ENCODE measurements around the gene ACVRL1. TPM values are rescaled to one million over a fixed set of nuclear protein-coding genes. Genes with fewer than 3 reads are reported as not detected.

The ACVRL1 gene
- total RNA-seq, 1 experiment from 2014 or later, result 0.36 TPM

DNA sequence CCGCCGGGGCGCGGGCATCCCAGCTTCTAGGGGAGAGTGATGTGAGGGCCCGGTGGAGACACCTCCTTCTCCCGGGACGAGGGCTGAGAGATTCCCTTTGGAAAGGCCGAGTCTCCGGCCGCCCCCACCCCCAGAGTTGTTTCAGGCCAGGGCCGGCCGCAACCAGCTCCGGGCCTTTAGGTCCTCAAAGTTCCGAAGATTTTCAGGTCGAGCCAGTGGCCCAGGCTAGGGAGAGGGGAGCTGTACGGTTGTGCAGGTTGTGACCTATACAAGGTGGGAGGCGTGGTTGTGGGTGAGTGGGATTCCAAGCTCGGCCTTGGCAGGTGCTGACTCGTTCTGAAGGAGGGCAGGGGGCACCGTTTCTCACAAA lies 37.8 kb upstream of the ACVRL1 start:
- no TSS peak for BruUV-seq (replicated peaks)
- CTCF ChIA-PET, result interaction anchor here (1.2 kb wide), 1 partner anchor 46 kb away, joined by 3 read pairs; no protein-coding TSS in a partner anchor
- POLR2A ChIA-PET, result no interaction called here
- H3K9me3 ChIP-seq (ENCODE audit: control insufficient read depth, insufficient read depth, low read depth, low read length), result no peaks in the 10 kb centered on the region
- TF ChIP-seq TCF7L2 (IDR thresholded peaks at IDR 0.05; ENCODE audit: low read depth, low read length) (no peak), SIN3A (IDR thresholded peaks at IDR 0.05; ENCODE audit: borderline replicate concordance, insufficient read depth, low read depth, low read length) (no peak), POLR2AphosphoS5 (IDR thresholded peaks at IDR 0.05; ENCODE audit: low read depth, low read length) (no peak)
- TF ChIP-seq, protein P1, sequence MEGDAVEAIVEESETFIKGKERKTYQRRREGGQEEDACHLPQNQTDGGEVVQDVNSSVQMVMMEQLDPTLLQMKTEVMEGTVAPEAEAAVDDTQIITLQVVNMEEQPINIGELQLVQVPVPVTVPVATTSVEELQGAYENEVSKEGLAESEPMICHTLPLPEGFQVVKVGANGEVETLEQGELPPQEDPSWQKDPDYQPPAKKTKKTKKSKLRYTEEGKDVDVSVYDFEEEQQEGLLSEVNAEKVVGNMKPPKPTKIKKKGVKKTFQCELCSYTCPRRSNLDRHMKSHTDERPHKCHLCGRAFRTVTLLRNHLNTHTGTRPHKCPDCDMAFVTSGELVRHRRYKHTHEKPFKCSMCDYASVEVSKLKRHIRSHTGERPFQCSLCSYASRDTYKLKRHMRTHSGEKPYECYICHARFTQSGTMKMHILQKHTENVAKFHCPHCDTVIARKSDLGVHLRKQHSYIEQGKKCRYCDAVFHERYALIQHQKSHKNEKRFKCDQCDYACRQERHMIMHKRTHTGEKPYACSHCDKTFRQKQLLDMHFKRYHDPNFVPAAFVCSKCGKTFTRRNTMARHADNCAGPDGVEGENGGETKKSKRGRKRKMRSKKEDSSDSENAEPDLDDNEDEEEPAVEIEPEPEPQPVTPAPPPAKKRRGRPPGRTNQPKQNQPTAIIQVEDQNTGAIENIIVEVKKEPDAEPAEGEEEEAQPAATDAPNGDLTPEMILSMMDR (IDR thresholded peaks at IDR 0.05), result no peak
- TF ChIP-seq, protein P2, sequence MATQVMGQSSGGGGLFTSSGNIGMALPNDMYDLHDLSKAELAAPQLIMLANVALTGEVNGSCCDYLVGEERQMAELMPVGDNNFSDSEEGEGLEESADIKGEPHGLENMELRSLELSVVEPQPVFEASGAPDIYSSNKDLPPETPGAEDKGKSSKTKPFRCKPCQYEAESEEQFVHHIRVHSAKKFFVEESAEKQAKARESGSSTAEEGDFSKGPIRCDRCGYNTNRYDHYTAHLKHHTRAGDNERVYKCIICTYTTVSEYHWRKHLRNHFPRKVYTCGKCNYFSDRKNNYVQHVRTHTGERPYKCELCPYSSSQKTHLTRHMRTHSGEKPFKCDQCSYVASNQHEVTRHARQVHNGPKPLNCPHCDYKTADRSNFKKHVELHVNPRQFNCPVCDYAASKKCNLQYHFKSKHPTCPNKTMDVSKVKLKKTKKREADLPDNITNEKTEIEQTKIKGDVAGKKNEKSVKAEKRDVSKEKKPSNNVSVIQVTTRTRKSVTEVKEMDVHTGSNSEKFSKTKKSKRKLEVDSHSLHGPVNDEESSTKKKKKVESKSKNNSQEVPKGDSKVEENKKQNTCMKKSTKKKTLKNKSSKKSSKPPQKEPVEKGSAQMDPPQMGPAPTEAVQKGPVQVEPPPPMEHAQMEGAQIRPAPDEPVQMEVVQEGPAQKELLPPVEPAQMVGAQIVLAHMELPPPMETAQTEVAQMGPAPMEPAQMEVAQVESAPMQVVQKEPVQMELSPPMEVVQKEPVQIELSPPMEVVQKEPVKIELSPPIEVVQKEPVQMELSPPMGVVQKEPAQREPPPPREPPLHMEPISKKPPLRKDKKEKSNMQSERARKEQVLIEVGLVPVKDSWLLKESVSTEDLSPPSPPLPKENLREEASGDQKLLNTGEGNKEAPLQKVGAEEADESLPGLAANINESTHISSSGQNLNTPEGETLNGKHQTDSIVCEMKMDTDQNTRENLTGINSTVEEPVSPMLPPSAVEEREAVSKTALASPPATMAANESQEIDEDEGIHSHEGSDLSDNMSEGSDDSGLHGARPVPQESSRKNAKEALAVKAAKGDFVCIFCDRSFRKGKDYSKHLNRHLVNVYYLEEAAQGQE (IDR thresholded peaks at IDR 0.05; ENCODE audit: insufficient read depth in 1 of 2, low read depth in 2 of 2, low read length in 1 of 2), result no peak
- intact Hi-C loops (cut with micrococcal nuclease; ENCODE audit: unreplicated experiment) (no loop called here), in situ Hi-C loops (cut with HindIII; ENCODE audit: low pct_unique_long_range_greater_than_20kb, low sequenced_read_pairs) (no loop called here)
- H3K27ac ChIP-seq (ENCODE audit: low read length), result no peak overlapping the region
- ATAC-seq (no peak), DNase-seq (ENCODE audit: low read depth, low spot score) (no peak)
- no peak overlapping the region for H3K4me3 ChIP-seq (ENCODE audit: low read depth in 2 of 2, low read length in 2 of 2)
- no peaks in the 10 kb centered on the region for H3K4me1 ChIP-seq (ENCODE audit: control insufficient read depth, insufficient read depth, low read length)
- no peaks in the 10 kb centered on the region for H3K36me3 ChIP-seq (ENCODE audit: control insufficient read depth, insufficient read depth, low read length)
- no peaks in the 10 kb centered on the region for H3K27me3 ChIP-seq (ENCODE audit: control insufficient read depth, insufficient read depth, low read length)

DNA sequence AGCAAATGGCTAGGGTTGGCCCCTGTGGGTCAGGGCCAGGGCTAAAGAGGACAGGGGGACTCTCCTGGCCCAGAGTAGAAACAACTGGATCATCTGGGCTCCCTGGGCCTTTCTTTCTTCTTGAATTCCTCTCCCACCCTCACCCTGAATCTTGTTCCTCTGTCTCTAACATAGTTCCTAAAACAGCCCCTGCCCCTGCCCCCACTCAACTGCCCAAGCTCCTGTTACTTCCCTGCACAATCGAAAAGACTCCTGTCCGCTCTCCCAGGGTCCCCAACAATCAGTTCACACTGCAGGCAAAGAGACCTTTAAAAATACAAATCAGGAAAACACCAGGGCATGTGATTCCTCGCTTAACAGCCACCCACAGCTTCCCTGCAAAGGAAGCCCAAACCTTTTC lies 37.4 kb upstream of the ACVRL1 start:
- ATAC-seq (no peak), DNase-seq (ENCODE audit: low read depth, low spot score) (no peak)
- ChIA-PET CTCF (interaction anchor here (1.2 kb wide), 1 partner anchor 46 kb away, joined by 3 read pairs; no protein-coding TSS in a partner anchor), POLR2A (no interaction called here)
- Histone ChIP-seq H3K36me3 (ENCODE audit: control insufficient read depth, insufficient read depth, low read length) (no peaks in the 10 kb centered on the region), H3K27me3 (ENCODE audit: control insufficient read depth, insufficient read depth, low read length) (no peaks in the 10 kb centered on the region), H3K4me3 (ENCODE audit: low read depth in 2 of 2, low read length in 2 of 2) (no peak overlapping the region), H3K9me3 (ENCODE audit: control insufficient read depth, insufficient read depth, low read depth, low read length) (no peaks in the 10 kb centered on the region), H3K4me1 (ENCODE audit: control insufficient read depth, insufficient read depth, low read length) (no peaks in the 10 kb centered on the region), H3K27ac (ENCODE audit: low read length) (no peak overlapping the region)
- in situ Hi-C loops (cut with HindIII; ENCODE audit: low pct_unique_long_range_greater_than_20kb, low sequenced_read_pairs), result no loop called here
- intact Hi-C loops (cut with micrococcal nuclease; ENCODE audit: unreplicated experiment), result no loop called here
- no TSS peak for BruUV-seq (replicated peaks)
- no peak for TF ChIP-seq POLR2AphosphoS5 (IDR thresholded peaks at IDR 0.05; ENCODE audit: low read depth, low read length)
- TF ChIP-seq, protein P1 (IDR thresholded peaks at IDR 0.05), result no peak
- no peak for TF ChIP-seq SIN3A (IDR thresholded peaks at IDR 0.05; ENCODE audit: borderline replicate concordance, insufficient read depth, low read depth, low read length)
- no peak for TF ChIP-seq TCF7L2 (IDR thresholded peaks at IDR 0.05; ENCODE audit: low read depth, low read length)
- TF ChIP-seq, protein P2 (IDR thresholded peaks at IDR 0.05; ENCODE audit: insufficient read depth in 1 of 2, low read depth in 2 of 2, low read length in 1 of 2), result no peak

Measured in Panc1 (cell line).